Endothelial cell of umbilical vein (primary cell): ENCODE results near the gene ITGA11. TPM values are rescaled to one million over a fixed set of nuclear protein-coding genes. Genes with fewer than 3 reads are reported as not detected.

ENCODE experiments used
- BruUV-seq: library from RNA; stranded (reverse); fragments of 400-500 nt; replicated peaks from 2 replicates; lab custom pipeline; 2021; lab: Mats Ljungman, UMichigan
- CTCF ChIA-PET: fragments of 300-600, 350-600 bp; sonication (Branson Sonifier 250); formaldehyde crosslinking; loops from one replicate; lab custom pipeline; 2021; ENCODE audit warnings: antibody characterized with exemption, inconsistent platforms; lab: Charles Lee
- POLR2A ChIA-PET: fragments of 300-600, 350-600 bp; sonication (Branson Sonifier 250); formaldehyde crosslinking; loops from one replicate; lab custom pipeline; 2021; ENCODE audit warnings: antibody characterized with exemption, inconsistent platforms; lab: Charles Lee
- DNase-seq: peaks from one replicate; pipeline ENCODE4 v3.0.0-alpha.2; 2011; ENCODE audit warnings: low read depth, low spot score
- FAIRE-seq: peaks from 2 replicates; lab custom pipeline; 2011; peaks lifted over from hg19 to GRCh38; lab: Jason Lieb, UNC
- H2AFZ ChIP-seq: 2 replicates; pipeline ENCODE4 v1.6.0; 2012; ENCODE audit warnings: low read depth, low read length, control low read depth, inconsistent platforms
- H3K27ac ChIP-seq: 2 replicates; pipeline ENCODE4 v1.5.1; 2011; ENCODE audit warnings: low read depth, mild to moderate bottlenecking, control low read depth, low read length, moderate library complexity; ENCODE audit not compliant: insufficient read depth
- H3K27me3 ChIP-seq, 2 experiments: 2 replicates each; pipeline versions ENCODE4 v1.6.0 to v1.6.1; 2011; ENCODE audit warnings: low read length in 2 of 2, mixed read lengths in 1 of 2; ENCODE audit not compliant: control insufficient read depth in 2 of 2, insufficient read depth in 2 of 2
- H3K36me3 ChIP-seq, 2 experiments: 2 replicates in 1 of 2; 3 replicates in 1 of 2; pipeline ENCODE4 v1.5.1; 2011; ENCODE audit warnings: low read length in 2 of 2, mild to moderate bottlenecking in 1 of 2, moderate library complexity in 1 of 2; ENCODE audit not compliant: control insufficient read depth in 2 of 2, insufficient read depth in 2 of 2; ENCODE audit errors: extremely low read depth in 1 of 2
- H3K4me1 ChIP-seq: 3 replicates; pipeline ENCODE4 v1.5.1; 2011; ENCODE audit warnings: mild to moderate bottlenecking, low read length; ENCODE audit not compliant: control insufficient read depth, insufficient read depth; ENCODE audit errors: extremely low read depth
- H3K4me2 ChIP-seq: 2 replicates; pipeline ENCODE4 v1.6.1; 2011; ENCODE audit warnings: low read length, control low read depth, mixed read lengths; ENCODE audit not compliant: insufficient read depth
- H3K4me3 ChIP-seq, 3 experiments: fragments of 200-600 bp in 1 of 3; sonication (generic), shearing (Covaris generic) in 1 of 3; replicated peaks in 1 of 3; 2 replicates each; pipeline ENCODE4 v1.5.1; 2011 to 2016; ENCODE audit warnings: control low read depth in 3 of 3, low read length in 3 of 3, mild to moderate bottlenecking in 2 of 3, inconsistent platforms in 1 of 3, low read depth in 1 of 3, moderate library complexity in 1 of 3; ENCODE audit not compliant: insufficient read depth in 1 of 3
- H3K79me2 ChIP-seq: 2 replicates; pipeline ENCODE4 v1.6.0; 2012; ENCODE audit warnings: low read length, inconsistent platforms; ENCODE audit not compliant: control insufficient read depth, insufficient read depth
- H3K9ac ChIP-seq: replicated peaks from 2 replicates; pipeline ENCODE3; 2011; ENCODE audit warnings: low read length, control low read depth; ENCODE audit not compliant: insufficient read depth; ENCODE audit errors: extremely low read depth
- H3K9me1 ChIP-seq: replicated peaks from 3 replicates; pipeline ENCODE4 v1.6.0; 2011; ENCODE audit warnings: mild to moderate bottlenecking, low read length; ENCODE audit not compliant: control insufficient read depth, insufficient read depth; ENCODE audit errors: extremely low read depth
- H3K9me3 ChIP-seq: replicated peaks from 2 replicates; pipeline ENCODE4 v1.5.1; 2012; ENCODE audit warnings: low read length, inconsistent platforms; ENCODE audit not compliant: control insufficient read depth, insufficient read depth
- H4K20me1 ChIP-seq: replicated peaks from 2 replicates; pipeline ENCODE3; 2011; ENCODE audit warnings: mild to moderate bottlenecking, low read length; ENCODE audit not compliant: control insufficient read depth, insufficient read depth; ENCODE audit errors: extremely low read depth
- EZH2 ChIP-seq: IDR thresholded peaks from 2 replicates; pipeline ENCODE4 v1.6.1; 2012; ENCODE audit warnings: borderline replicate concordance, low read depth, mild to moderate bottlenecking, moderate library complexity, low read length, inconsistent platforms; ENCODE audit not compliant: severe bottlenecking
- FOS ChIP-seq: IDR thresholded peaks from 2 replicates; pipeline ENCODE4 v1.6.1; 2011; ENCODE audit warnings: mild to moderate bottlenecking, low read length, moderate library complexity, borderline replicate concordance; ENCODE audit not compliant: insufficient read depth
- GATA2 ChIP-seq: IDR thresholded peaks from 2 replicates; pipeline ENCODE4 v1.7.0; 2011; ENCODE audit warnings: low read depth, mild to moderate bottlenecking, moderate library complexity, mixed read lengths, low read length; ENCODE audit not compliant: insufficient read length, insufficient read depth
- JUN ChIP-seq: IDR thresholded peaks from 2 replicates; pipeline ENCODE4 v1.6.1; 2011; ENCODE audit warnings: borderline replicate concordance, low read depth; ENCODE audit not compliant: insufficient read length, insufficient read depth
- MAX ChIP-seq: IDR thresholded peaks from 2 replicates; pipeline ENCODE4 v1.6.1; 2011; ENCODE audit not compliant: insufficient read depth, insufficient read length
- MYC ChIP-seq: IDR thresholded peaks from one replicate; pipeline ENCODE4 v1.6.1; 2011; ENCODE audit warnings: mild to moderate bottlenecking, low read depth, low read length
- POLR2A ChIP-seq: IDR thresholded peaks from 2 replicates; pipeline ENCODE4 v1.6.1; 2012; ENCODE audit warnings: low read depth, mild to moderate bottlenecking, control low read depth, low read length
- POLR2AphosphoS5 ChIP-seq: IDR thresholded peaks from 2 replicates; pipeline ENCODE4 v1.6.1; 2012; ENCODE audit warnings: low read depth, mild to moderate bottlenecking, control low read depth, low read length, moderate library complexity; ENCODE audit not compliant: insufficient read depth
- dilution Hi-C: fragments of 300-500 bp; cut with MboI; formaldehyde crosslinking; loops from one replicate; pipeline ENCODE4 v1.15.0; 2019; ENCODE audit warnings: low sequenced_read_pairs; ENCODE audit not compliant: extremely low pct_ligation_motif_present
- intact Hi-C: fragments of 100-400 bp; cut with micrococcal nuclease; formaldehyde crosslinking; loops from one replicate; pipeline ENCODE4 v1.10.0; 2022
- polyA plus RNA-seq, 4 experiments: library from polyadenylated mRNA; depleted of rRNA in 3 of 4; stranded (reverse) in 3 of 4; unstranded in 1 of 4; fragments of >200 nt; gene quantifications; 2 replicates each; pipeline versions ENCODE4 v1.2.1 to v1.2.3, GENCODE V29; 2011 to 2012; ENCODE audit warnings: missing spikeins in 1 of 4
- total RNA-seq: library from RNA; stranded (reverse); gene quantifications from 2 replicates; pipeline ENCODE4 v1.2.3, GENCODE V29; 2021
- TF ChIP-seq, protein P1 (sequence below), 2 donors: IDR thresholded peaks; 1 replicate in 1 of 2; 2 replicates in 1 of 2; pipeline ENCODE4 v1.5.1; 2011; ENCODE audit warnings: low read length in 2 of 2, mild to moderate bottlenecking in 2 of 2, moderate library complexity in 2 of 2, control low read depth in 1 of 2, inconsistent platforms in 1 of 2, low read depth in 1 of 2; ENCODE audit not compliant: insufficient read depth in 1 of 2; ENCODE audit errors: extremely low read depth in 1 of 2

Gene ITGA11
- total and polyA plus RNA-seq, 2 donors (not counting 3 experiments of a cell fraction or from before 2014, with no cell fraction given) = 0.18 to 1.0 TPM

DNA sequence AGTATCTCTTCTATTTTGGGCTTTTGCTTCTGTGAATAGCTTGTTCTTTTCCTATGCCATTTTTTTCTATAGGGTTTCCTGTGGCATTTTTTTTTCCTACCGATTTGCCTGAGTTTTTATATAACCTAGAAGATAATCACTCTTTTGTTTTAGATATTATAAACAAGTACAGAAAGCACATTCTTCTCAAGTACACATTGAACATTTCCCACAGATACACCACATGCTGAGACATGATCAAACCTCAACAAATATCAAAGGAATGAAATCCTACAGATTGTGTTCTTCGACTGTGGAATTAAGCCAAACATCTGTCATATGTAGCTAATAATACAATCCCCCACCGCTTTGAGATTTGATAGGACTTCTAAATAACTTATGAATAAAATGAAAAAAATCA is 163.6 kb downstream of the ITGA11 start:
- no peak overlapping the region for H3K27ac ChIP-seq
- no peaks in the 10 kb centered on the region for H4K20me1 ChIP-seq
- no TSS peak for BruUV-seq
- H3K27me3 ChIP-seq = peaks cover 18 to 31% of the 10 kb centered on the region in 2 experiments
- intact Hi-C loops (no loop called here), dilution Hi-C loops (no loop called here)
- FAIRE-seq = no peak
- TF ChIP-seq MAX (no peak), MYC (no peak), POLR2AphosphoS5 (no peak), GATA2 (no peak), EZH2 (no peak), POLR2A (no peak), FOS (no peak), JUN (no peak)
- TF ChIP-seq, protein P1, sequence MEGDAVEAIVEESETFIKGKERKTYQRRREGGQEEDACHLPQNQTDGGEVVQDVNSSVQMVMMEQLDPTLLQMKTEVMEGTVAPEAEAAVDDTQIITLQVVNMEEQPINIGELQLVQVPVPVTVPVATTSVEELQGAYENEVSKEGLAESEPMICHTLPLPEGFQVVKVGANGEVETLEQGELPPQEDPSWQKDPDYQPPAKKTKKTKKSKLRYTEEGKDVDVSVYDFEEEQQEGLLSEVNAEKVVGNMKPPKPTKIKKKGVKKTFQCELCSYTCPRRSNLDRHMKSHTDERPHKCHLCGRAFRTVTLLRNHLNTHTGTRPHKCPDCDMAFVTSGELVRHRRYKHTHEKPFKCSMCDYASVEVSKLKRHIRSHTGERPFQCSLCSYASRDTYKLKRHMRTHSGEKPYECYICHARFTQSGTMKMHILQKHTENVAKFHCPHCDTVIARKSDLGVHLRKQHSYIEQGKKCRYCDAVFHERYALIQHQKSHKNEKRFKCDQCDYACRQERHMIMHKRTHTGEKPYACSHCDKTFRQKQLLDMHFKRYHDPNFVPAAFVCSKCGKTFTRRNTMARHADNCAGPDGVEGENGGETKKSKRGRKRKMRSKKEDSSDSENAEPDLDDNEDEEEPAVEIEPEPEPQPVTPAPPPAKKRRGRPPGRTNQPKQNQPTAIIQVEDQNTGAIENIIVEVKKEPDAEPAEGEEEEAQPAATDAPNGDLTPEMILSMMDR (IDR thresholded peaks at IDR 0.05; ENCODE audit: extremely low read depth in 1 of 2, insufficient read depth in 1 of 2, low read depth in 1 of 2, low read length in 2 of 2) = no peak
- H3K9ac ChIP-seq = no peak overlapping the region
- H3K9me1 ChIP-seq = no peaks in the 10 kb centered on the region
- H3K4me3 ChIP-seq = no peak overlapping the region
- H3K4me1 ChIP-seq = peaks cover 12% of the 10 kb centered on the region
- H2AFZ ChIP-seq = no peak overlapping the region
- H3K9me3 ChIP-seq = no peaks in the 10 kb centered on the region
- H3K4me2 ChIP-seq = no peak overlapping the region
- ChIA-PET CTCF (interaction anchor here (1.1 kb wide), 1 partner anchor 16 kb away, joined by 3 read pairs; no protein-coding TSS in a partner anchor), POLR2A (no interaction called here)
- no peak for DNase-seq
- no peaks in the 10 kb centered on the region for H3K79me2 ChIP-seq
- no peaks in the 10 kb centered on the region for H3K36me3 ChIP-seq
